ENCODE data around the gene MSI2.

- TF ChIP-seq CTCF (IDR thresholded peaks at IDR 0.05) (no peak), POLR2A (IDR thresholded peaks at IDR 0.05) (no peak)
Measured at GRCh38 chr17:57368637-57369336, 112.5 kb downstream of the MSI2 start.

All from adrenal gland (tissue), 5 donors.